GM23338 (cell line): ENCODE measurements around the gene SEMA5A.

ENCODE experiments used
- EZH2 ChIP-seq: fragments of 200-600 bp; sonication (generic); IDR thresholded peaks from one replicate; pipeline ENCODE4 v1.8.0; 2017; ENCODE audit warnings: antibody characterized with exemption, mild to moderate bottlenecking, low read depth; ENCODE audit not compliant: unreplicated experiment
- EZH2phosphoT487 ChIP-seq: fragments of 200-600 bp; sonication (generic); IDR thresholded peaks from one replicate; pipeline ENCODE4 v1.8.1; 2018; ENCODE audit warnings: antibody characterized with exemption; ENCODE audit not compliant: unreplicated experiment
- NANOG ChIP-seq: IDR thresholded peaks from 2 replicates; pipeline ENCODE4 v1.6.1; 2016; ENCODE audit warnings: antibody characterized with exemption, borderline replicate concordance
- POLR2AphosphoS5 ChIP-seq: IDR thresholded peaks from 2 replicates; pipeline ENCODE4 v1.6.1; 2016; ENCODE audit warnings: antibody characterized with exemption, low read depth
- TF ChIP-seq, protein P1 (sequence below), 2 experiments: fragments of 200-600 bp in 1 of 2; sonication (generic) in 1 of 2; conservative IDR thresholded peaks; 2 replicates each; pipeline versions ENCODE4 v1.5.1 to v1.6.1; 2016 to 2017; ENCODE audit warnings: antibody characterized with exemption in 2 of 2, low read depth in 2 of 2, mild to moderate bottlenecking in 2 of 2, moderate library complexity in 1 of 2

DNA sequence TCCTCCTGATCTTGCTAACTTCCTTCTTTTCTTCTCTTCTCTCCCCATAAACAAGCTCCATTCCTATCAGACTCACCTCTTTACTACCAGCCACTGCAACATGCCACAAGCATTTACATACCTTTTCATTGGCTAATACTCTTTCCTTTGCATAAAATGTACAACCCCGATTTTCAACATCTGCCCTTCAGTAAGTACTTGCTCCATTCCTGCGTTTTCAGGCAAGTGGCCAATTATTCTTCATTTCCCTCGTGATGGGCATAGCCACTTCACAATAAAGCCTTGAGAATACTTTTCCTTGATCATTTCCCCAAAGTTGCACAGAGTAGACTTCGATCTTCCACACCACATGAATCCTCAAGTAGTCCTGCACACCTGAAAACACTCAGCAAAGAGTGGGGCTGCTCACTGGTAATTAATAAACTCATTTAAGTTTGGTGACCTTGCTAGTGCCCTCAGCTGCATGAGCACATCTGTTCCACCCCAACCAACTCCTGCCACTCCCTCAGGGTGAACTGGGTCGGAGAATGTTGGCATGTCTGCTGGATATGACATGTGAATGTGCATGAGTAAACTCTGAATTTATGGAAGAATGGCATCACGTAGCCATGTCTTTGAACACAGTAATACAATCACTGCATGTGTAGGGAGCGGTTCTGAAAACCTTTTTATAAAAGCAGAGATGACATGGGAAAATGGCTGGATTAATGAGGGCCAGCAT is 535.8 kb downstream of the SEMA5A start:
- TF ChIP-seq, protein P1, sequence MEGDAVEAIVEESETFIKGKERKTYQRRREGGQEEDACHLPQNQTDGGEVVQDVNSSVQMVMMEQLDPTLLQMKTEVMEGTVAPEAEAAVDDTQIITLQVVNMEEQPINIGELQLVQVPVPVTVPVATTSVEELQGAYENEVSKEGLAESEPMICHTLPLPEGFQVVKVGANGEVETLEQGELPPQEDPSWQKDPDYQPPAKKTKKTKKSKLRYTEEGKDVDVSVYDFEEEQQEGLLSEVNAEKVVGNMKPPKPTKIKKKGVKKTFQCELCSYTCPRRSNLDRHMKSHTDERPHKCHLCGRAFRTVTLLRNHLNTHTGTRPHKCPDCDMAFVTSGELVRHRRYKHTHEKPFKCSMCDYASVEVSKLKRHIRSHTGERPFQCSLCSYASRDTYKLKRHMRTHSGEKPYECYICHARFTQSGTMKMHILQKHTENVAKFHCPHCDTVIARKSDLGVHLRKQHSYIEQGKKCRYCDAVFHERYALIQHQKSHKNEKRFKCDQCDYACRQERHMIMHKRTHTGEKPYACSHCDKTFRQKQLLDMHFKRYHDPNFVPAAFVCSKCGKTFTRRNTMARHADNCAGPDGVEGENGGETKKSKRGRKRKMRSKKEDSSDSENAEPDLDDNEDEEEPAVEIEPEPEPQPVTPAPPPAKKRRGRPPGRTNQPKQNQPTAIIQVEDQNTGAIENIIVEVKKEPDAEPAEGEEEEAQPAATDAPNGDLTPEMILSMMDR (conservative IDR thresholded peaks at IDR 0.05; ENCODE audit: low read depth in 2 of 2) = no peak
- TF ChIP-seq EZH2phosphoT487 (no peak), POLR2AphosphoS5 (no peak), EZH2 (no peak), NANOG (no peak)
